Fibroblast of villous mesenchyme (primary cell): ENCODE results near the gene ADAMTS17. TPM values are rescaled to one million over a fixed set of nuclear protein-coding genes. Genes with fewer than 3 reads are reported as not detected.

Experiments used
- DNase-seq: peaks from one replicate; pipeline ENCODE4 v3.0.0-alpha.2; 2010; ENCODE audit warnings: low read depth
- H3K4me3 ChIP-seq: 2 replicates; pipeline ENCODE4 v1.5.1; 2011; ENCODE audit warnings: low read depth, mild to moderate bottlenecking, low read length
- total RNA-seq: library from RNA; depleted of rRNA; stranded (reverse); fragments of >200 nt; gene quantifications from 2 replicates; pipeline ENCODE4 v1.2.3, GENCODE V29; 2012
- TF ChIP-seq, protein P1 (sequence below): IDR thresholded peaks from 2 replicates; pipeline ENCODE4 v1.5.1; 2012; ENCODE audit warnings: low read depth, mild to moderate bottlenecking, low read length; ENCODE audit not compliant: insufficient read depth

The ADAMTS17 gene
- total RNA-seq, 1 donor, result under 0.01 TPM

DNA sequence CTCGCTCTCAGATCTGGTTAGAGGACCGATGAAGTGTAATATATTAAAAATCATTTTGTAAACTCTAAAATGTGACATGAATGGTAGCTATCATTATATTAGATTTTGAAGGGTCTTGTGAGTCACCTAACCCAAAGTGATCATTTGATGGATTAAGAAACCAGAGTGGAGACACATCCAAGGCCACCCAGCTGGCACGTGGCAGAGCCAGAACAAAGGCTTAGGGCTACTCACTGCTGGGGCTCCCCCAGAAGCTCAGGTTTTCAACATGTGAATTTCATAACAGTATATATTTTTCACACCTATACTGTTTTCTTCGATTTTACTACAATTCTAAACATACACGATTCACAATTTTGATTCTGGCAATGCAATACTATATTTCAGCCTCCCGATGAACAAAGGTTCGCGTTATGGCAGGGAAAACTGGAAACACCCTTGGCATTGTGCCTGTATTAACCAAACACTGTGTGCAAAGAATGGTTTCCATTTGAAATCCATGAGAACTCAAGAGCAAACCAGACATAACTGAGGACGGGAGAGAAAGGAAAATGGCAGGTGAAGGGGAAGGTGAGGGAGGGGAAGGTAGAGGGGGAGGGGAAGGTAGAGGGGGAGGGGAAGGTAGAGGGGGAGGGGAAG is 88.9 kb downstream of the ADAMTS17 start:
- no peak overlapping the region for H3K4me3 ChIP-seq
- DNase-seq, result no peak
- TF ChIP-seq, protein P1, sequence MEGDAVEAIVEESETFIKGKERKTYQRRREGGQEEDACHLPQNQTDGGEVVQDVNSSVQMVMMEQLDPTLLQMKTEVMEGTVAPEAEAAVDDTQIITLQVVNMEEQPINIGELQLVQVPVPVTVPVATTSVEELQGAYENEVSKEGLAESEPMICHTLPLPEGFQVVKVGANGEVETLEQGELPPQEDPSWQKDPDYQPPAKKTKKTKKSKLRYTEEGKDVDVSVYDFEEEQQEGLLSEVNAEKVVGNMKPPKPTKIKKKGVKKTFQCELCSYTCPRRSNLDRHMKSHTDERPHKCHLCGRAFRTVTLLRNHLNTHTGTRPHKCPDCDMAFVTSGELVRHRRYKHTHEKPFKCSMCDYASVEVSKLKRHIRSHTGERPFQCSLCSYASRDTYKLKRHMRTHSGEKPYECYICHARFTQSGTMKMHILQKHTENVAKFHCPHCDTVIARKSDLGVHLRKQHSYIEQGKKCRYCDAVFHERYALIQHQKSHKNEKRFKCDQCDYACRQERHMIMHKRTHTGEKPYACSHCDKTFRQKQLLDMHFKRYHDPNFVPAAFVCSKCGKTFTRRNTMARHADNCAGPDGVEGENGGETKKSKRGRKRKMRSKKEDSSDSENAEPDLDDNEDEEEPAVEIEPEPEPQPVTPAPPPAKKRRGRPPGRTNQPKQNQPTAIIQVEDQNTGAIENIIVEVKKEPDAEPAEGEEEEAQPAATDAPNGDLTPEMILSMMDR, result no peak

GRCh38 chr15:100252359-100252758 is 89.4 kb downstream of the ADAMTS17 start:
- no peak overlapping the region for H3K4me3 ChIP-seq
- TF ChIP-seq, protein P1, result no peak

GRCh38 chr15:100250176-100250800 is 91.5 kb downstream of the ADAMTS17 start:
- TF ChIP-seq, protein P1, result no peak
- H3K4me3 ChIP-seq, result no peak overlapping the region
- no peak for DNase-seq

More at GRCh38 chr15:100252359-100252758, 89.4 kb downstream of the ADAMTS17 start:
- no peak for DNase-seq

DNA sequence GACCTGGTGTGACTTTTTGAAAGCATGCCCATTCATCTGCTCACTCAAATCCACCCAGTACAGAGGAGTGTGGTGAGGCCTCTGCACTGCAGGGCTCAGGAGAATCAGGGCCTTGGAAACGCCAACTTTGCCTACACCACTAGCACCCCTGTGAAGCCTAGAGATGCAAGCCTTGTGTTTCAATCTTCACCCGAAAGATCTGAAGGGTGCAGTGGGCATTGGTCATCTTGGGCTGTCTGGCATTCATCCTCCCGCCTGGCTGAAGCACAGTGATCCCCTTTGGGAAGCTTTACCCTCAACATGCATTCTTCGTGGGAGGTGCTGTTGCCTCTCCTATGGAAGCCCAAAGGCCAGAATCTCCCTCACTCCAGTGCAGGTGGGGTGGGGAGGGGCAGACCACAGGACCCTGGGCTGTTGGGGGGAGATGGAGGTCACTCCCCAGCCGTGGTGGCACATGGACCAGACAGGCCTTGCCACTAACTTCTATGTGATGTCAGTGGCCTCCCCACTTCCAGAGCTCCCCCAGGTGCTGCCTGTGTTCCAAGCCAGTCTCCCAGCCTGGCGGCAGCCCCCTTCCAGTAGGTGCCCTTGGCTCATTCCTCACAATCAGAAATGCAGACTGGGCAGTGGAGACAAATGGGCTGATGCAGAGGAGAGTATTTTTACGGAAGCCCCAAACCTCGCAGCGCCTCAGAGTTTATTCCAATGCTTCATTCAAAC is 92.5 kb downstream of the ADAMTS17 start:
- no peak for DNase-seq
- TF ChIP-seq, protein P1, result no peak
- no peak overlapping the region for H3K4me3 ChIP-seq

GRCh38 chr15:100248236-100248635 is 93.5 kb downstream of the ADAMTS17 start:
- TF ChIP-seq, protein P1, result no peak
- DNase-seq, result no peak
- no peak overlapping the region for H3K4me3 ChIP-seq

- no peak overlapping the region for H3K4me3 ChIP-seq
- DNase-seq, result no peak
- TF ChIP-seq, protein P1, result no peak
These were observed 94.2 kb downstream of the ADAMTS17 start for GRCh38 chr15:100247228-100248225.
